Left ventricle myocardium inferior (tissue), 1 donor: ENCODE results near the gene LCMT2. TPM values are rescaled to one million over a fixed set of nuclear protein-coding genes. Genes with fewer than 3 reads are reported as not detected.

Source experiments
- DNase-seq: peaks from one replicate; pipeline ENCODE4 v3.0.0-alpha.2; 2020
- H3K27ac ChIP-seq: fragments of 200-600 bp; replicated peaks from 2 replicates; pipeline ENCODE4 v1.8.0; 2021
- H3K27me3 ChIP-seq: fragments of 200-600 bp; 2 replicates; pipeline ENCODE4 v1.8.0; 2021; ENCODE audit warnings: low read depth
- H3K36me3 ChIP-seq: fragments of 200-600 bp; 2 replicates; pipeline ENCODE4 v1.8.0; 2021
- H3K4me1 ChIP-seq: fragments of 200-600 bp; 2 replicates; pipeline ENCODE4 v1.8.0; 2021
- H3K4me3 ChIP-seq: fragments of 200-600 bp; 2 replicates; pipeline ENCODE4 v1.8.0; 2021; ENCODE audit warnings: mild to moderate bottlenecking, moderate library complexity
- H3K9me3 ChIP-seq: fragments of 200-600 bp; replicated peaks from 2 replicates; pipeline ENCODE4 v1.8.0; 2021
- CTCF ChIP-seq: fragments of 200-600 bp; IDR thresholded peaks from 2 replicates; pipeline ENCODE4 v1.8.0; 2021; ENCODE audit warnings: antibody characterized with exemption, mild to moderate bottlenecking, borderline replicate concordance
- intact Hi-C: fragments of 100-400 bp; cut with micrococcal nuclease; formaldehyde crosslinking; loops from one replicate; pipeline ENCODE4 v1.11.0; 2022
- total RNA-seq: library from RNA; stranded (reverse); fragmentation: NEBNext Ultra II Directional; extraction: Animal tissue kit (Norgen Biotek cat#: 25700); gene quantifications from one replicate; pipeline ENCODE4 v1.2.1, GENCODE V29; 2021
- donor health status: DM: no; HTN: yes; CAD: no; lungs with severe emphysema.

The LCMT2 gene
- total RNA-seq, 1 donor from 2014 or later = 7.0 TPM

GRCh38 chr15:43281926-43282602 lies 48.3 kb downstream of the LCMT2 start:
- DNase-seq = no peak
- no peak overlapping the region for H3K27ac ChIP-seq
- no peaks in the 10 kb centered on the region for H3K36me3 ChIP-seq
- no peak overlapping the region for H3K4me3 ChIP-seq
- H3K9me3 ChIP-seq = no peaks in the 10 kb centered on the region
- TF ChIP-seq CTCF = no peak
- H3K27me3 ChIP-seq = peaks cover 6% of the 10 kb centered on the region
- intact Hi-C loops = no loop called here
- no peaks in the 10 kb centered on the region for H3K4me1 ChIP-seq

DNA sequence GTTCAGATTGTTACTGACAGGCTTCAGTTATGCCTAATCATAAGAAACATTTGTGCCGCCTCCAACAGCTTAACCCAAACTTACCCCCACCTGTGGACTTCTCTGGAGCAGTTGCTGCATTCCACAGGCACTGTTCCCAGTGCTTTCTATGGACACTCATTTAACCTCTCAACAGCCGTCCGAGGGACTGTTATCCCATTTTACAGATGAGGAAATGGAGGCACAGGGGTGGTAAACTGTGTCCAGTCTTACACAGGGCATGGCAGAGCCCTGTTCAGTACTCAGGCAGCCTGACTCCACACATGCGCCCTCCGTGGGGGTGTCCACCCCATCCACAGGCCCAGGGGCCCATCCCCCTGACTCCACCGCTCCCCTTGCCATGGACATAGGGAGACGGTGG lies 49.4 kb downstream of the LCMT2 start:
- no peak for DNase-seq
- intact Hi-C loops = no loop called here
- H3K27ac ChIP-seq = no peak overlapping the region
- no peaks in the 10 kb centered on the region for H3K36me3 ChIP-seq
- H3K4me1 ChIP-seq = no peaks in the 10 kb centered on the region
- H3K4me3 ChIP-seq = no peak overlapping the region
- H3K27me3 ChIP-seq = peaks cover 14% of the 10 kb centered on the region
- H3K9me3 ChIP-seq = no peaks in the 10 kb centered on the region
- TF ChIP-seq CTCF = no peak

GRCh38 chr15:43279496-43279895 lies 50.9 kb downstream of the LCMT2 start:
- peaks cover 24% of the 10 kb centered on the region for H3K27me3 ChIP-seq
- H3K4me1 ChIP-seq = no peaks in the 10 kb centered on the region
- DNase-seq = no peak
- no peak overlapping the region for H3K4me3 ChIP-seq
- H3K9me3 ChIP-seq = no peaks in the 10 kb centered on the region
- no peaks in the 10 kb centered on the region for H3K36me3 ChIP-seq
- TF ChIP-seq CTCF = no peak
- intact Hi-C loops = no loop called here
- no peak overlapping the region for H3K27ac ChIP-seq

- Histone ChIP-seq H3K36me3 (no peaks in the 10 kb centered on the region), H3K27ac (no peak overlapping the region), H3K9me3 (no peaks in the 10 kb centered on the region), H3K4me1 (peaks cover 2% of the 10 kb centered on the region), H3K4me3 (no peak overlapping the region), H3K27me3 (peaks cover 30% of the 10 kb centered on the region)
- no peak for TF ChIP-seq CTCF
- intact Hi-C loops = no loop called here
- DNase-seq = no peak
These were observed 51.5 kb downstream of the LCMT2 start for GRCh38 chr15:43278869-43279268.

- Histone ChIP-seq H3K4me1 (peaks cover 9% of the 10 kb centered on the region), H3K27me3 (peaks cover 31% of the 10 kb centered on the region), H3K36me3 (no peaks in the 10 kb centered on the region), H3K9me3 (no peaks in the 10 kb centered on the region), H3K4me3 (no peak overlapping the region), H3K27ac (no peak overlapping the region)
- DNase-seq = no peak
- intact Hi-C loops = no loop called here
- TF ChIP-seq CTCF = no peak
These were observed 52.5 kb downstream of the LCMT2 start for GRCh38 chr15:43277901-43278300.
